Measurements from ENCODE around the gene MGMT.

The MGMT gene

DNA sequence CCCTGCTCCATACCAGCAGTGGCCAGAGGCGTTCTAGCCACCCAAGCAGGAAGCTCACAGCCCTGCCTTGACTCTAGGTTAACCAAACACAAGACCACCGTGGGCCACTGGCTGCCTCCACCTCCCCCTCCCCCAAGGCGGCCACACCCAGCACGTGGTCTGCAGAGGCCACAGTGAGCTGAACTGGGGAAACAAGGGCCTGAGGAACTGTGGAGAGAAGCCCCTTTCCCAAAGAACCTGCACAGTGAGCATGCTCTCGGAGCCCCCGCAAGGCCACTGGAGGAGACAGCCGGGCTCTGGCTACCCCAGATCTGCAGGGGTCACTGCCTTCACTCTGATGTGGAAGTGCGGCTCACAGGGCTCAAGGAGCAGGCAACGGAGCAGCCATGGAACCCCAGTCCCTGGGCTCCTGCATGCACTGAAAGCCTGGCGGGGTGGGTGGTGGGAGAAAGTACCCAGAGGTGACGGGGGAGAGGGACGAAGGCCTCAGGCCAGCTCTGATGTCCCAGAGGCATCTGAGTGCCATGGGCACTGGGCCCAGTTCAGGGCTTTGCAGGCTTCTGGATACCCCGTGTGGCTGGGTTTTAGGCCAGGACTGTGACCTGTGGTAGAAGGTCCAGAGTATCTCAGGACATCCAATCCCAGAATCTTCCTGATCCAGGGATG is 307.8 kb downstream of the MGMT start:
- no peak for DNase-seq (ENCODE audit: low spot score)

DNA sequence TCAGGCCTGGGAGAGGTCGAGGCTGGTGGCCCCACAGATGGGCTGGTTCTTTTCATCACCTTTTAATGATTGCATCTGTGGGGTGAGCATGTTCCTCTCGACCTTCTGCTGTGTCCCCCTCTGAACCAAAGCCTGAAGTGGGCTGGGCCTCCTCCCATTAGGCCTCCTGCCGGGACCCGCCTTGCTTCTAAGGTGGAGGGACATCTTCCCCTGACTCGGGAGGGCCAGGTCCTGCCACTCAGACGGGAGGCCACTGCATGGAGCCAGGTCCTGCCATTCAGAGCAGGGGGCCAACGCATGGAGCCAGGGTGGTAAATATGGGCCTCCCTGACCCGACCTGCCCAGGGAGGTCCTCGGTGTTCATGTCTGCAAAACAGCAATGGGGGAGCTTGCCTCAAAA is 308.6 kb downstream of the MGMT start:
- no peak for DNase-seq (ENCODE audit: low spot score)

DNA sequence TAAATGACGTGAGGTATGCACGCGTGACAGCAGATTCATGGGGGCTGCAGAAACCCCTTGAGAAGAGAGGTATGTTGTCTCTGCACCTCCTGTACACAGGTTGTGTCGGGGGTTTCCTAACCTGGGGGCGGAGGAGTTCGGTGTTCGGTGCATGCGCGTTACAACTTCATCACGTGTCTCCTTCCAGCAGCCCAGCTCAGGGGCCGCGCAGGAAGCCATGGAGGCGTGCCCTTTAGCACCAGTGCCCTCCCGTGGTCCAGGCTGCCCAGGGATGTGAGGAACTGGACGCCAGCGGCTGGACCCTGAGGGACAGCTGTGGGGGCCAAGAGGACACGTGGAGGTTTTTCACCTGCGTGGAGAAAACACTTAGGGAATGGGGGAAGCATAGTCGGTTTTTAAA is 310.6 kb downstream of the MGMT start:
- DNase-seq (ENCODE audit: low spot score), result no peak

DNA sequence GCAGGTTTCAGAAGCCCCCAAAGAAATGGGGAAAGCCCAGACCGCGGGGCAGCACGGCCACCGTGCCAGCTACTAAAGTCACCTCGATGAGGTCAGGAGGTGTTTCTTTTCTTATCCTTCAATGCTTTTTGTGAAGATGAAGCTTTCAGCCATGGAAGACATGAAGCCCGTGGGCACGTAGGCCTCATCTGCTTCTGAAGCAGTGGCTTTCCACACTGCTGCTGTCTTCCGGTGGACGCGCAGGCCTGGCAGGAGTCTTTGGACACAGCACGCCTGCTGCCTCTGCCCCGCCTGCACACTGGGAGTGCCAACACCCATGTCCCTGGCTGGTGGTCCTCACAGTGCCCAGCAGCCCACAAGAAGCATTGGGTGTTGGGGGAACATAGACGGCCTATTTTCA is 311.5 kb downstream of the MGMT start:
- DNase-seq (ENCODE audit: low spot score), result no peak

DNA sequence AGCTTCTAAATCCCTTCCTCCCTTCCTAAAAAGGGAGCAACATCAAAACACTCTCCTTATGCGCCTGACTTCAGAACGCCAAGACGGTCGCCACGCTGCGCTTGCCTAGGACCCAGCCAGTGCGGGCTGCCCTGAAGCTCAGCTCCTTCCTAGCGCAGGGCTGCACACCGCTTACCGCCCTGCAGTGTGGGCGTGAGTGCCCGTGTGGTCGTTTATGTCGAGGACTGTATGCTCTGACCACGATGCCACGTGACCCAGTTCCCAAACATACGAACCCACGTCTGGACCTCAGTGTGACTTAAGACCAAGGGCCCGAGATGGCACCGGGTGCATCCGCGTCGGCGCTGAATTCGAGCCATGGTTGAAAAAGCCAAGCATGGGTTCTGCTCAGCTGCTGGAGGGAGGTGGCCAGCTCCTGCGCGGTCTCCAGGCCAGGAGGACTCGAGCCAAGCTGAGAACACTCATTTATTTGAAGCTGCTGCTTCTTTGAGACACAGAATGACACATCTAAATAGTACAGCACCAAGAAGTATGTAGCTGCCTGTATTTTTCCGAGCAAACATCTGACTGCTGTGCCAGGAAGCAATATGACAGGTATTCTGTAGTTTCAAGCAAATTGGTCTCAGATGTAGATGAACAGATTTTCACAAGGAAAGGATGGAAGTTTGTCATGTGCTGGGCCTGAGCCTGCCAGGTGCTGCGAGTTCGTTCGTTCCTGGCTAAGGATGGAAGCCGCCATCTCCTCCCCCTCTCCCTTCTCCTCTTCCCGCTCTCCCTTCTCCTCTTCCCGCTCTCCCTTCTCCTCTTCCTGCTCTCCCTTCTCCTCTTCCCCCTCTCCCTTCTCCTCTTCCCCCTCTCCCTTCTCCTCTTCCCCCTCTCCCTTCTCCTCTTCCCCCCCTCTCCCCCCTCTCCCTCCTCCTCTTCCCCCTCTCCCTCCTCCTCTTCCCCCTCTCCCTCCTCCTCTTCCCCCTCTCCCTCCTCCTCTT is 312.4 kb downstream of the MGMT start:
- DNase-seq (ENCODE audit: low spot score), result no peak

DNA sequence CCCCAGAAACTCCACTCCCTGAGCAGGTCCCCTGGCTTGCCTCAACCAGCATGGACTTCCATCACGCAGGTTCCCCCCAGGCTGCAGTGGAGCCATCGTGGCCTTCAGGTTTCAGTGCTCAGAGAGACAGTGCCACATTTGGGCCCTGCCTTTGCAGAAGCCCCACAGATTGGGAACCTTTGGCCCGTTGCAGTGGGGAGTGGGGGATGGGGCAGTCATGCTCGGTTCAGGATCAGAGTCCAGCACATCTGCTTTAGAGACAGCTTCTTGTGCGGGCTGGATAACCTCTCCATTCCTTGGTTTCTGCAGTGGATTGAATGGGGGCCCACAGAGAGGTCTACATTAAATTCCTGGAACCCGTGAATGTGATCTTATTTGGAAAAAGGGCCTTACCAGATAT is 313.2 kb downstream of the MGMT start:
- DNase-seq (ENCODE audit: low spot score), result no peak

DNA sequence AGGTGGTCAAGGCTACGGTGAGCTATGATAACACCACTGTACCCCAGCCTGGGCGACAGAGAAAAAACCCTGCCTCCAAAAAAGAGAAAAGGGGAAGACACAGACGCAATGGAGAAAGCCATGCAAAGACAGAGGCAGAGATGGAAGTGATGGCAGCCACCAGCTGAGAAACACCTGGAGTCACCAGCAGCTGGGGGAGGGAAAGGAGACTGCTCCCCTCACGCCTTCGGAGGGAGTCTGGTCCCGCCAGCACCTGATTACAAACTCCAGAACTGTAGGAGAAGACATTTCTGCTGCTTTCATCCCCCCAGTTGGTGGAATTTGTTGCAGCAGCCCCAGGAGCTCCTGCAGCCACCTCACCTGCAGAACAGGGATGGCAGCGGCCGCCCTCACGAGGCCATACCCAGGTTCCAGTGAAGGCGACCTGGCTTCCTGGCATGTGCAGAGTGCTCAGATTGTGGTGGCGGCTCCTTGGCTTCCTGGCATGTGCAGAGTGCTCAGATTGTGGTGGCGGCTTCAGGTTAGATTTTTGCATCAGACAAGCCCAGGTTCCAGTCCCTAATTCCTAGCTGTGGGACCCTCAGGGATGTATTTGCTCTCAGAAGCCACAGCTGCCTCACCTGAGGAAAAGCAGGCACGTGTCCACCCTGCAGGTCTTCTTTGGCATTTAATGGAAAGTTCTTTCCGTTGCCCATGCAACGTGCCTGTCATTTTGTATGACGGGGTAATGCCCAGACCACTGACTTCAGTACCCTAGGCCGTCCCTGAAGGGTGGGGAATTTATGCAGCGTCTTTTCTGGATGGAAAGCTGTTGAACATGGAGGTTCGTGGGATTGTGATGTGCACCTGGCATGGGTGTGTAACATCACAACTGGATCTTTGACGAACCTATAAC is 314.1 kb downstream of the MGMT start:
- no peak for DNase-seq (ENCODE audit: low spot score)

DNA sequence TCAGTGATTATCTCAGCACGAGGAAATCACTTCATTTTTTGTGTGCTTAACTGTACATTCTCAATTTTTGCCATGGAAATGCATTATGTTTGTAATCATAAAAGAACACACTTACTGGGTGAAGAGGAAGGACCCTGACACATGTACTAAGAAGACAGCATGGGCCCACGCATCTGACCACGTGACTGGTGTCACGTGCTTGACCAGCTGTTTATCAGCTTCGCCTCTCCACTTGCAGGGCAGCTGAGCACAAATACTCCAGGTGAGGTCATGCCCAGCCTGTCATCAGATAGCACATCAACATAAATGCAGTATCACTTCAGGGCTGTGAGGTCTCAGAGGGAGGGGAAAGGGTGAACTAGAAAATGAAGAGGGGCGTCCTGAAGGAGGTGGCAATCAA is 317.2 kb downstream of the MGMT start:
- no peak for DNase-seq (ENCODE audit: low spot score)

DNA sequence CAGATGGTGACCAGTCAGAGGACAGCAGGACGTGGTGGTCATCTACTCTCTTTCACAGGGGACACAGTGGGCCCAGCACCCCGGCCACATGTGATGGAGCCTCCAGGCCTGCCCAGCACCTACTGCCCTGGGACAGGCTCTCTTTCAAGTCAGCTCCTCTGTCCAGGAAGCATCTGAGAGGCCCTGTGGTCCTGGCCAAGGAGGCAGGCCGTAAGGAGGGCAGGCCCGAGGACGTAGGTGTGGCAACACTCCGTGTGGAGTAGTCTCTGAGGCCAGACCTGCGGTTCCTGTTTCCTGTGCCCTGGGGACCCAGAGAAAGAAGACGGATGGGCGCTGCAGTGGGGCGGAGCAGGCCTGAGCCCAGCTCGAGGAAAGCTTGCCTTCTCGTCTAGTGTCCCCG is 317.9 kb downstream of the MGMT start:
- DNase-seq (ENCODE audit: low spot score), result no peak

DNA sequence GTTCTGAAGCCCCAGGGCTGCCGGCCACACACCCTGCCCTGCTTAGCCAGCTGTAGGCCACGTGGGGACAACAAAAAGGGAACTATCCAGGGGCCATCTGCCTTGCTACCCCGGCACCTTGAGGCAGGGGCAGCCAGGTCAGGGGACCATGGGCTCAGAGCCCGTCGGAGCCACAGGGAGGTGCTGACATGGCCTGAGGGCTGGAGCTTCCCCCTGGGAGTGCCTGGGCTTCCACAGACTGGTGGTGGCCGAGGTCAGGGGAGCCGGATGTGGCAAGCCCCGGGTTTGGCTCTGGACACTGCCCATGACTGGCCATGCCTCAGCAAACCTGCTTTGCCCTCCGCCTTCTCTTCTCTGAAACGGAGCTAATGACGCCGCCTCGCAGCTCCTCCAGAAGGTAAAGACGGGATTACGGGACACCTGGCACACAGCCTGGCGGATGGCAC is 318.5 kb downstream of the MGMT start:
- no peak for DNase-seq (ENCODE audit: low spot score)

DNA sequence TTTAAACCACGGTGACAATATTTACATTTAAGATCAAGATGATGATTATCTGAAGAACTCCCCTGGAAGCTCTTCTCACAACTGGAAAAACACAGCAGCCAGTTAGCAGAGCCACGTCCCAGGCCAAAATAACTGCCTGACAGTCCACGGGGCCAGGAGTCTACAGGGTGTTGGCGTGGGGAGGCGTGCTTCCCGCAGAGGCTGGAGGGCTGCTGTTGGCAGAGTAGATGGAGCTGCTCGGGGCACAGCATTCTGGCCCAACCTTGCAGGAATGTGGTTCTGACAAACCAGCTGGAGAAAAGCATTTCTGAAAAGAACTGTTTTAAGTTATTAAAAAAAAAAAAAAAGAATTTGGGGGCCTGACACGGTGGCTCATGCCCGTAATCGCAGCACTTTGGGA is 319.2 kb downstream of the MGMT start:
- DNase-seq (ENCODE audit: low spot score), result no peak

DNA sequence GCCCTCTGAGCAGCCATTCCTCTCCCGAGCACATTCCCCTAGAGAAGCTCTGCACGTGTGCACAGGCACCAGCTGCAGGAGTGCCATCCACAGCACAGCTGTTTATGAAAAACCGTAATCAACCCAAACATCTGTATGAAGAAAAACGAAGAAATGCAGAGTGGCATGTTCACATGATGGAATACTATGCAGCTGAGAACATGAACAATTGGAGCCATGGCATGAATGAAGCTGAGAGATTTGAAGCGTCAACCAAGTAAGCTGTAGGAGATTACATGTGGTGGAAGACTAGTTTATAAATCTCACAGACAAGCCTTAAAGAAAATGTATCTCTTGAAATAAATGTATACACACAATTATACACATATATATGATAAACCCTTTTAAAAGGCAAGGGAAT is 320.5 kb downstream of the MGMT start:
- no peak for DNase-seq (ENCODE audit: low spot score)

DNA sequence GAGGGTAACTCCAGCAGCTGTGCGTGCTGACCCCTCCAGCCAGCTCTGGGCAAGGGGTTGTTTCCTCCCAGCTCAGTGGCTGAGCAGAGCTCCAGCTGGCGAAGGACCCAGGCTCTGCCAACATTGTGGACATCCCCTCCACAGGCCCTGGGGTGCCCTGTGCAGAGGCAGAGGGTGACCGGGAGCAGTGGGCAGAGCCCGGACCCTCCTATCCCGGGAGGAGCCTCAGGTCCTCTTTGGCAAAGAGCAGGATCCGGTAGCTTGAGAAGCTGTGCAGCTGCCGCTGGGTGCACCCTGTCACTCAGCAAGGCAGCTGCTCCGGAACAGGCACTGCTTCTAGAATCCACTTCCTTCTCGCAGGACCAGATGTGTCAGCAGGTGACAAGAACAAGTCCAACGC is 321.2 kb downstream of the MGMT start:
- no peak for DNase-seq (ENCODE audit: low spot score)

DNA sequence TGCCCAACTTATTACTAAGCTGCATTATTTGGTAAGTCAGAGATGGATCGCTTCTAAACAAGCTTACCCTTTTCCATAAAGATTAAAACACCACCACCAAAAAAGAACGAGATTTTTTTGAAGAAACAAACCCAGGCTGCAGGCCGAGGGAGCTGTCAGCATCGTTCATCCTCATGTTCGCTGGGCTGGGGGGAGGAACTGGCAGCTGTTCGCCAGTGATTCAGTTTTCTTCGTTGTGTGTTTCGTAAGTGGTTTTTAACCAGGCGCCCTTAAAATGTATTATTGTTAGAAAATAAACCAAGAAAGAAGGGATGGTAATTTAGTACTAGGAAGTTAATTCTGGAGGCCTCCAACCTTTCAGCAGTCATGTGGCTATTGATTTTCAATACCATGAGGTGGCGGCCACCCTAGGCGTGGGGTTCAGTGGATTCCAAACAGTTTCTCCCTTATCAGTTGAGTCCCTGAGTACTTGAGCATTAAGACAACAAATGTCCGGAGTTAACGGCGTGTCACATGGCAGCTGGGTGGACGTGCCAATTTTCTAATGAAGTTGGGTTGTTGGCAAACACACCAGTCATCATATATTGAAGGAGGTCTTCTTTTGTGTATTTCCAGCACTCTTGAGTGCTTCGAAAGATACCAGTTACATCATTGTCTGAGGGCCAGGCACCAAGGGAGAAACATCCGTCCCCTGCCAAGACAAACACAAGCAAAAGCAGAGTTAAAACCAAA is 323.8 kb downstream of the MGMT start:
- DNase-seq (ENCODE audit: low spot score), result no peak

DNA sequence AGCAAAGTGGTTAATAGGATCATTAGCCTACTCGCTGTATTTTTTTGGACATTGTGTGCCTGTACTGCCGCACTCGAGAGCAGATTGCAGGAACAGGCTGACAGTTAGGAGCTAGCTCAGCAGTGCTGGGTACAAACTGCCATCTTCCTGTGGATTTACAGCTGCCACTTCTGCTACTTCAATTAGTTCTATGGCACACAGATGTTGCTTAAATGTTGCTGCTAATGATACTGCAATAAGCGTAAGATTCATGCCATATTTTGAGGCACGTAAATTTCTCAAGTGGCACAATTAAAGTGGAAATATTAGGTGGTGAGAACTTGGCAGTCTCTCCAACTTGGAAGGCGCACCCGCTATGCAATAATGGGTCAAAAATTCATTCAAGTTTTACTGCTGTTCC is 325.1 kb downstream of the MGMT start:
- no peak for DNase-seq (ENCODE audit: low spot score)

DNA sequence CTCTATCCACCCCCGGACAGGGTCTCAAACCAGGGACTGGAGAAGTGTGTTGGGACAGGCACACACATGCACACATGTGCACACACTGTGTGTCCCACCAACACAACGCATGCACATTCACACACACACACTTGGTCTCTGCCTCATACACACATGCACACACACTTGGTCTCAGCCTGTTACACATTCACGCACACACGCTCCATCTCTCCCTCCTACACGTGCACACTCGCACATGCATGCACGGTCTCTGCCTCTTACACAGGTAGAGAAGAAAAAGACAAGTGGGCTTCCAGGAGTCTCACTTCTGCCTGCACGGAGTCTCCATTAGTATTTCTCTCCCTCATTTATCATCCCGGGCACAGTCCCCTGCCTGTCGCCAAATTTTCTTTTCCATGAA is 325.8 kb downstream of the MGMT start:
- DNase-seq (ENCODE audit: low spot score), result no peak

DNA sequence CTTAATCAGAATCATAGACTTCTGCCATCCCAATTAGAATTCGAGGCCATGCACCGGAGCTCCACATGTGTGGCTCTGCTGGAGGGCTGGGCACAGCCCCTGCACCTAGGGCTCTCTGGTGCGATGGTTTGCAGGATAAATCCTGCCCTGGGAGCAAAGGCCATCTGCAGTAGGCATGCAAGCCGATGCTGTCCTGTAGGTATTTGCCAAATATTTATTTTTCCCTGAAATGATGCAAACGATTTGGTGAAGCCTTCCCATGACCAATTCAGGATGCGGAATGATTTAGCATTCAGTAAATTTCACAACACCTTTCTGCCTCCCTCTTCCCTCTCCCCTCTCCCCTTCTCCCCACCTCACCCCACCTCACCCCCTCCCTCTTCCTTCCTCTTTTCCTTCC is 326.4 kb downstream of the MGMT start:
- no peak for DNase-seq (ENCODE audit: low spot score)

DNA sequence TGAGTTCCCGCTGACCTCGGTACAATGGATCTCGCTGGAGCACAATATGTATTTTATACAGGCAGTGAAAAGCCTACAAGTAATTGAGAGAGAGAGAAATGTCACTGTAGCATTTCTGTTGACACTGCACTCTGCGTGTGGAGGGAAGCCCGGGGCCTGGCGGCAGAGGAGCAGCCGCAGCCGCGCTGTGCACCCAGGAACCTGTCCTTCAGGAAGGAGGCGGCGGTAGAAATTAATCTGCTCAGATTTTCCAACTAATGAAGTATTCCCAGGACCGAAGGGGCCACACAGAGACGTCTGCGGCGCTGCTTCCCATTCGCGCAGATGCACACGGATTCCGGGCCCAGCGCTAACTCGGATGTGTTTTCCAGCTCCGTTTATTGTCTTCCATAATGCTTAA is 327.0 kb downstream of the MGMT start:
- DNase-seq (ENCODE audit: low spot score), result no peak

DNA sequence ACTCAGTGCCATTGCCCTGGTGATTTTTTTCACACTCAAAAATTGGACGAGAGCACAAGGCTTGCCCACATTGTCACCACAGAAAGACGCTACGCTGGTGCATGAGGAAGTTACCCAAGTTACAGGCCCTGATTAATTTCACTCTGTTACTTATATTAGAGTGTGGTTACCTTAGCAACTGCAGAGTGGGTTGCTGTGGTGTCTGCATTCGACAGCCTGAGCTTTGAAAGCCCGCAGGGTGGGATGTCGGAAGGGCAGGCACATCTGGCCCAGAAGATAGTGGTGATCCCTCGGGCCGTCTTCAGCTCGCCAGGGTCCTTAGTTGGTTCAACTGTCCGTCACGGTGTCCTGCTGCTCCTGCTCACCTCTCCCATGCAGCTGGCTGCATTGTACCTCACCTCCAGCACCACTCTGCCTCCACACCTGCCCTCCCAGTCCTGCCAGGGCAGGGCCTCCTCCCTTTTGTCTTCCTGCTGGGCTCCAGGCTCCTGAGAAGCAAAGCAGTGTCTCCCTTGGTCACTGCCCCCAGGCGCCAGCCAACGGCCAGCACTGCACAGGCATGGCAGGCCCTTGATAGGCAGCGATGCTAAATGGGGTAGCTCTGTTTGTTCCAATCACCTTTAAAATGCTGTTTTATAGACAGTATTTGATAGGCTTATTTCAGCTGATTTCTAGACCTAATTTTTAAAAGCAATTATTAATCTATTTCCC is 329.8 kb downstream of the MGMT start:
- DNase-seq (ENCODE audit: low spot score), result no peak

DNA sequence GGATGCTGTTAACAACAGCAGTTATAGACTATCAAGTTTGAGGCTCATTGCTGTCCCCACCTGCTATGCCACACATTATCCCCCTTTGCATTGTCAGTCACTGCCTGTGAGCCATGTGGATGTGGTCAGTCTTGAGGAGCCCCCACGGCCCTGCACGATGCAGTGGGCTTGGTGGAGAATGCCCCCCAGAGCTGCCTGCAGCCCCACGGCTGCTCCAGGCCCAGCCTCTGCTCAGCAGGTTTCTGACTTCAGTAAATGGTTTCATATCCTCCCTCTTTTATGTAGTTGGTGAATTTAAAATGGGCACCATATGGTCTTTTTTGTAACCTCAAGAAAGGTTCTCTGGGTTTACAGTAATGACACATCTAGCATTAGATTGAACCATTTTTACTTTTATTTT is 332.9 kb downstream of the MGMT start:
- no peak for DNase-seq (ENCODE audit: low spot score)

DNA sequence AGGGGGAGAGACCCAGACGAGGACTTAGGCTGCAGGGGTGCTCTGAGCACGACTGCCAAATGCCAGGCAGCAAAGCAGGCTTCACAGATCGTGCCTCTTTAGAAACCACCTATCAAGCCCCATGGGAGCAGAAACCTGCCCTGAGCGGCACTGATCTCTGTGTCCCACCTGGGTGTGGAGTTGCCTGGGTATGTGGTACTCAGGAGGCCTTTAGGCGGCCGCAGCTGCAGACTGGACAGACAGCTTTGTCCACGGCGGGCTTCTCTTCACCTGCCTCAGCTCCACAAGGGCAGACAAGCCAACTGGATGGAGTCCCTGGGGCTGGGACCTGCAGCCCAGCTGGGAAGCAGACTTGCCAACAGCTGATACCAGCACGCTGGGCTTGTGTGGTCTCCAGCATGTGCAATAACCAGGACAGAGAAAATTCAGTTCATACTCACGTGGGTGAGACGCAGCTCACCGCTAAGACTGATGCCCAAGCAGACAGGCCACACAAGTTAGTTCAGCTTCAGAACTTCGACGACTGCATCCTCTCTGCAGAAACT is 333.8 kb downstream of the MGMT start:
- no peak for DNase-seq (ENCODE audit: low spot score)
